OCI-LY7 (cell line): Measurements from ENCODE around the gene DNAH17. TPM values are rescaled to one million over a fixed set of nuclear protein-coding genes. Genes with fewer than 3 reads are reported as not detected.

Experiments
- BruUV-seq: library from RNA; stranded (reverse); fragments of 400-500 nt; replicated peaks from 2 replicates; lab custom pipeline; 2021; lab: Mats Ljungman, UMichigan
- CTCF ChIA-PET: fragments of 300-600 bp; sonication (Branson Sonifier 250); formaldehyde crosslinking; loops from one replicate; lab custom pipeline; 2022; ENCODE audit warnings: antibody characterized with exemption; ENCODE audit not compliant: unreplicated experiment; lab: Charles Lee
- POLR2A ChIA-PET: fragments of 300-600 bp; sonication (Branson Sonifier 250); formaldehyde crosslinking; loops from one replicate; lab custom pipeline; 2022; ENCODE audit warnings: antibody characterized with exemption; lab: Charles Lee
- DNase-seq: peaks from one replicate; pipeline ENCODE4 v3.0.0-alpha.2; 2015; ENCODE audit warnings: low spot score
- H2AFZ ChIP-seq: fragments of 200-600 bp; sonication (generic), shearing (Covaris generic); 2 replicates; pipeline ENCODE4 v1.6.1; 2014; ENCODE audit warnings: mild to moderate bottlenecking, antibody characterized with exemption, low read length, moderate library complexity
- H3K27ac ChIP-seq: fragments of 200-600 bp; sonication (generic); 2 replicates; pipeline ENCODE4 v1.5.1; 2014; ENCODE audit warnings: mixed run types, low read depth, mild to moderate bottlenecking, moderate library complexity, low read length, inconsistent platforms; ENCODE audit not compliant: poor library complexity, severe bottlenecking
- H3K36me3 ChIP-seq: fragments of 200-600 bp; sonication (generic); 2 replicates; pipeline ENCODE4 v1.6.1; 2014; ENCODE audit warnings: mild to moderate bottlenecking, antibody characterized with exemption, low read length, moderate library complexity, mixed read lengths; ENCODE audit not compliant: insufficient read depth
- H3K4me1 ChIP-seq: fragments of 200-600 bp; sonication (generic); 2 replicates; pipeline ENCODE4 v1.5.1; 2014; ENCODE audit warnings: mild to moderate bottlenecking, low read length; ENCODE audit not compliant: insufficient read depth, poor library complexity, severe bottlenecking
- H3K4me2 ChIP-seq: fragments of 200-600 bp; sonication (generic); 2 replicates; pipeline ENCODE4 v1.6.1; 2014; ENCODE audit warnings: mild to moderate bottlenecking, low read length
- H3K4me3 ChIP-seq: fragments of 200-600 bp; sonication (generic); 2 replicates; pipeline ENCODE4 v1.5.1; 2014; ENCODE audit warnings: mild to moderate bottlenecking, low read depth, low read length; ENCODE audit not compliant: poor library complexity, severe bottlenecking
- H3K79me2 ChIP-seq: fragments of 200-600 bp; sonication (generic); 2 replicates; pipeline ENCODE4 v1.6.1; 2016; ENCODE audit warnings: low read depth, mild to moderate bottlenecking, low read length, moderate library complexity, mixed read lengths; ENCODE audit not compliant: insufficient read depth
- H3K9me2 ChIP-seq: fragments of 200-600 bp; sonication (generic); 2 replicates; pipeline ENCODE4 v1.6.1; 2016; ENCODE audit warnings: mild to moderate bottlenecking, low read length, mixed read lengths; ENCODE audit not compliant: insufficient read depth
- H3K9me3 ChIP-seq: fragments of 200-600 bp; sonication (generic); 2 replicates; pipeline ENCODE4 v1.6.1; 2014; ENCODE audit warnings: mild to moderate bottlenecking, mixed run types, low read length, mixed read lengths
- H4K20me1 ChIP-seq: fragments of 200-600 bp; sonication (generic); 2 replicates; pipeline ENCODE4 v1.6.1; 2014; ENCODE audit warnings: mild to moderate bottlenecking, antibody characterized with exemption, low read length, moderate library complexity, mixed read lengths; ENCODE audit not compliant: insufficient read depth
- CTCF ChIP-seq: fragments of 200-600 bp; sonication (generic); conservative IDR thresholded peaks from 2 replicates; pipeline ENCODE4 v1.5.1; 2014; ENCODE audit warnings: mild to moderate bottlenecking, antibody characterized with exemption, low read length, moderate library complexity, mixed read lengths
- EZH2phosphoT487 ChIP-seq: fragments of 200-600 bp; sonication (generic); IDR thresholded peaks from 2 replicates; pipeline ENCODE4 v1.6.1; 2018; ENCODE audit warnings: low read depth, borderline replicate concordance, mild to moderate bottlenecking, mixed run types, antibody characterized with exemption, low read length, moderate library complexity, mixed read lengths
- intact Hi-C: fragments of 100-400 bp; cut with micrococcal nuclease; formaldehyde crosslinking; loops from one replicate; pipeline ENCODE4 v1.10.0; 2022; ENCODE audit not compliant: unreplicated experiment
- total RNA-seq, 2 experiments: library from RNA; depleted of rRNA in 1 of 2; stranded (reverse); fragments of >200 nt in 1 of 2; shearing (Covaris generic) in 1 of 2; gene quantifications; 2 replicates each; pipeline ENCODE4 v1.2.3, GENCODE V29; 2014 to 2022

The DNAH17 gene
- total RNA-seq, 2 experiments from 2014 or later = 0.89 to 1.1 TPM

DNA sequence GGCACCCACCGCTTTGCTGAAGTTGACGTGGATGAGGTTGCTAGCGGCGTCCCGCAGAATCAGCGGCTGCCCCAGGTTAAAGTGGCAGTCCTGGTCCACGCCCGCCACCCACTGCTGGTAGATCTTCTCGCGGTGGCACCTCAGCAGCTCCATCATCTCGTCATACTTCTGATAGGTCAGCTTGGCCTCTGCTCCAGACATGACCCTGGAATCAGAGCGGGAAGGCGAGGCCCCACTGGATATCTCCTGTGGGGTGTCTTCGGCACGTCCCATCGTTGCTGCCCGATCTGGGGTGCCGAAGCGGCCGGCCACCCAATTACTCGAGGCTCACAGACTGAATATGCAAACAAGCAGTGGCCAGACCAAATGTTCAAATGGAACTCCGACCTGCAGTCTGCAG, 16.5 kb downstream of the DNAH17 start:
- Histone ChIP-seq H3K4me2 (no peak overlapping the region), H3K9me3 (no peaks in the 10 kb centered on the region), H4K20me1 (no peaks in the 10 kb centered on the region), H3K79me2 (no peaks in the 10 kb centered on the region), H3K27ac (no peak overlapping the region), H3K9me2 (no peaks in the 10 kb centered on the region), H2AFZ (no peak overlapping the region), H3K4me3 (no peak overlapping the region), H3K4me1 (no peaks in the 10 kb centered on the region), H3K36me3 (no peaks in the 10 kb centered on the region)
- no TSS peak for BruUV-seq
- DNase-seq = no peak
- CTCF ChIA-PET = no interaction called here
- POLR2A ChIA-PET = no interaction called here
- TF ChIP-seq CTCF (no peak), EZH2phosphoT487 (no peak)
- intact Hi-C loops = no loop called here

GRCh38 chr17:78559749-78560368, 17.3 kb downstream of the DNAH17 start:
- no TSS peak for BruUV-seq
- Histone ChIP-seq H3K9me3 (no peaks in the 10 kb centered on the region), H2AFZ (no peak overlapping the region), H3K36me3 (no peaks in the 10 kb centered on the region), H3K4me1 (no peaks in the 10 kb centered on the region), H3K9me2 (no peaks in the 10 kb centered on the region), H3K27ac (no peak overlapping the region), H3K4me2 (no peak overlapping the region), H4K20me1 (no peaks in the 10 kb centered on the region), H3K79me2 (no peaks in the 10 kb centered on the region), H3K4me3 (no peak overlapping the region)
- peak; percentile 29 for DNase-seq
- TF ChIP-seq CTCF = peak; percentile 70
- TF ChIP-seq EZH2phosphoT487 = no peak
- CTCF ChIA-PET = no interaction called here
- intact Hi-C loops = no loop called here
- POLR2A ChIA-PET = no interaction called here

- Histone ChIP-seq H4K20me1 (no peaks in the 10 kb centered on the region), H2AFZ (no peak overlapping the region), H3K9me3 (no peaks in the 10 kb centered on the region), H3K4me3 (no peak overlapping the region), H3K9me2 (no peaks in the 10 kb centered on the region), H3K79me2 (no peaks in the 10 kb centered on the region), H3K27ac (no peak overlapping the region), H3K4me1 (no peaks in the 10 kb centered on the region), H3K36me3 (no peaks in the 10 kb centered on the region), H3K4me2 (no peak overlapping the region)
- BruUV-seq = no TSS peak
- intact Hi-C loops = no loop called here
- ChIA-PET CTCF (no interaction called here), POLR2A (no interaction called here)
- DNase-seq = no peak
- TF ChIP-seq CTCF (no peak), EZH2phosphoT487 (no peak)
Measured at GRCh38 chr17:78558989-78559388, 18.2 kb downstream of the DNAH17 start.
